GM12892 (cell line): ENCODE results near the gene SLC2A3.
"Not testable (repeated sequence)": the region's sequence is repeated elsewhere in the genome, so short reads cannot be mapped to it uniquely, and the experiment has no call there.

Experiments used
- DNase-seq: peaks from one replicate; pipeline ENCODE4 v3.0.0; 2011; ENCODE audit not compliant: insufficient read length
- FAIRE-seq: peaks from 2 replicates; lab custom pipeline; 2011; peaks lifted over from hg19 to GRCh38; lab: Jason Lieb, UNC
- POLR2A ChIP-seq: IDR thresholded peaks from 2 replicates; pipeline ENCODE4 v1.6.1; 2011; ENCODE audit warnings: low read depth, low read length, control low read depth
- POLR2AphosphoS5 ChIP-seq: IDR thresholded peaks from 2 replicates; pipeline ENCODE4 v1.6.1; 2011; ENCODE audit warnings: low read depth, low read length, control low read depth
- TAF1 ChIP-seq: IDR thresholded peaks from 2 replicates; pipeline ENCODE4 v1.6.1; 2011; ENCODE audit warnings: low read depth, mild to moderate bottlenecking, control low read depth, low read length, borderline replicate concordance

The SLC2A3 gene

DNA sequence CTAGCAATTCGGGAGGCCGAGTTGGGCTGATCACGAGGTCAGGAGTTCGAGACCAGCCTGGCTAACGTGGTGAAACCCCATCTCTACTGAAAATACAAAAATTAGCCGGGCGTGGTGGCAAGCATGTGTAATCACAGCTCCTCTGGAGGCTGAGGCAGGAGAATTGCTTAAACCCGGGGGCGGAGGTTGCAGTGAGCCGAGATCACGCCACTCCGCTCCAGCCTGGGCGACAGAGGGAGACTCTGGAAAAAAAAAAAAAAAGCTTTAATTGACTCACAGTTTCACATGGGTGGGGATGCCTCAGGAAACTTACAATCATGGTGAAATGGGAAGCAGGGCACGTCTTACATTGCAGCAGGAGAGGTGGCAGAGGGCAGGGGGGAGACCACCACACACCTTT lies 30.6 kb upstream of the SLC2A3 start:
- DNase-seq: no peak
- no peak for FAIRE-seq
- TF ChIP-seq TAF1: no peak

DNA sequence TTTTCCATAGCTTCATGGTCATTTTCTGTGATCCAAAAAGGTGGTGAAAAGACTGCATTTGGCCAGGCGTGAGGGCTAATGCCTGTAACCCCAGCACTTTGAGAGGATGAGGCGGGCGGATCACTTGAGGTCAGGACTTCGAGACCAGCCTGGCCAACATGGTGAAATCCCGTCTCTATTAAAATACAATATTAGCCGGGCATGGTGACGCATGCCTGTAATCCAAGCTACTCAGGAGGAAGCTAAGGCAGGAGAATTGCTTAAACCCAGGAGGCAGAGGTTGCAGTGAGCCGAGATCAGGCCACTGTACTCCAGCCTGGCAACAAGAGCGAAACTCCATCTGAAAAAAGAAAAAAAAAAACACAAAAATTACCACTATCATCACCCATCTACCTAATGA lies 28.7 kb upstream of the SLC2A3 start:
- FAIRE-seq, DNase-seq: not testable (repeated sequence)

DNA sequence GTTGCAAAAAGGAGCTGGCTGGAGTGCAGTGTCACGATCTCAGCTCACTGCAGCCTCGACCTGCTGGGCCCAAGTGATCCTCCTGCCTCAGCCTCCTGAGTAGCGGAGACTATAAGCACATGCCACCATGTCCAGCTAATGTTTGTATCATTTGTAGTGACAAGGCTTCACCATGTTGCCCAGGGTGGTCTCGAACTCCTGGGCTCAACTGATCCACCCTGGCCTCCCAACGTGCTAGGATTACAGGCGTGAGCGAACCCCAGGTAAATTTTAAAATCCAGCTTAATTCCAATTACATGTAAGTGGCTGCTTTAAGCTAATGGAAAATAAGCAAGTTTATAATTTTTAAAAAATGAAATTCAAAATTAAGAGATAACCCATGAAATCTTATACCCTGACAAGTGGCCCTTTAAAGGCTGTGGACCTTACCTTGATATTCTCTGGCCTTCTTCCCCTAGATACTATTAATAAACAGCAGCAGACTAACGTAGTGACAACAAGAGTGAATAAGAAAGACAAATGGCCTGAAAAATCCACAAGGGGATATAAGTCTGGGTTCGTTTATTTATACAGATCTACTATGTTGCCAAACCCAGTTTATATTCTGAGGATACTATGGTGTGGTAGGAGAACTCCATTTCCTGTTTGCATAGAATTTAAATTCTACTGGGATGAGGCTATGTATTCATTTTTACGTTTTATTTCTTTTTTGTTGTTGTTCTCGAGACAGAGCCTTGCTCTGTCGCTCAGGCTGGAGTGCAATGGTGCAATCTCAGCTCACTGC lies 25.6 kb upstream of the SLC2A3 start:
- TF ChIP-seq POLR2A: no peak
- TF ChIP-seq TAF1: no peak
- TF ChIP-seq POLR2AphosphoS5: no peak
- DNase-seq (no peak), FAIRE-seq (no peak)

DNA sequence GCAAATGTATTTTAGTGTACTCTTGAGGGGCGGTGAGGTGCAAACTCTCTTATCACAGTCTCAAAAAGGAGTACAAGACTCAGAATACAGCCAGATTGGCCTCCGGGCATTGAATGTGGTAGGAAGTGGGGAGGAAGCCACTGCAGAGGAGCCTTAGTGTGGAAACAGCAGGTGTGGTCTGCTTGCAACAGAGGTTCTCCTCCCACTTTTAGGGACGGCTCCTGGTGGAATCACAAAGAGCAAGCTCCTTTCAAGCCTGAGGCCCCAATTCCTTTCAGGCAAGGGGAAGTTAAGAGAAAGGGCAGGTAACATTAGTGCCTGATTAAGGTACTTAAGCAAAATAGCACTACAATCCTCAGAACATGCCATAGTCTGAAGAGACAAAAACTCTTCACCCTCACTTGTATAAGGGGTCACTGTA lies 23.7 kb upstream of the SLC2A3 start:
- TF ChIP-seq POLR2AphosphoS5: no peak
- TF ChIP-seq POLR2A: no peak; the same call in 1 of the 2 replicates
- no peak for TF ChIP-seq TAF1
- peak; percentile 83 for FAIRE-seq
- no peak for DNase-seq

DNA sequence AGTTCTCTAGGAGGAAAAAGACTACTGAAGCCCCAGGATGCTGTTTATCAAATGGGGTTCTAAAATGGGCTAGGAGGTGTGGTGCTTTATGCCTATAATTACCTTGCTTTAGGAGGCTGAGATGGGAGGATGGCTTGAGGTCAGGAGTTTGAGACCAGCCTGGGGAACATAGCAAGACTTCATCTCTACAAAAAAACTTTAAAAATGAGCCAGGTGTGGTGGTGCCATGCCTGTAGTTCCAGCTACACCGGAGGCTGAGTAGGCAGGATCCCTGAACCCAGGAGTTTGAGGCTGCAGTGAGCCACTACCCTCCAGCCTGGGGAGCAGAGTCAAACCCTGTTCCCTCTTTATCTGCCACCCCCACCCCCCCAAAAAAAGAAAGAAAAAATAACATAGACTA lies 23.3 kb upstream of the SLC2A3 start:
- TF ChIP-seq POLR2A (no peak), POLR2AphosphoS5 (no peak), TAF1 (no peak)
- DNase-seq: no peak
- no peak for FAIRE-seq

- FAIRE-seq, DNase-seq: not testable (repeated sequence)
Observed at GRCh38 chr12:7954877-7955276, 18.9 kb upstream of the SLC2A3 start.

GRCh38 chr12:7954418-7954817 lies 18.4 kb upstream of the SLC2A3 start:
- FAIRE-seq, DNase-seq: not testable (repeated sequence)

- not testable (repeated sequence) for FAIRE-seq, DNase-seq
Observed at GRCh38 chr12:7953912-7954311, 17.9 kb upstream of the SLC2A3 start.

GRCh38 chr12:7951671-7952070 lies 15.7 kb upstream of the SLC2A3 start:
- DNase-seq (no peak), FAIRE-seq (no peak)
- TF ChIP-seq TAF1 (no peak), POLR2A (no peak), POLR2AphosphoS5 (no peak)

- FAIRE-seq: peak; percentile 46
- DNase-seq: not testable (repeated sequence)
Observed at GRCh38 chr12:7950230-7950943, 14.4 kb upstream of the SLC2A3 start.

DNA sequence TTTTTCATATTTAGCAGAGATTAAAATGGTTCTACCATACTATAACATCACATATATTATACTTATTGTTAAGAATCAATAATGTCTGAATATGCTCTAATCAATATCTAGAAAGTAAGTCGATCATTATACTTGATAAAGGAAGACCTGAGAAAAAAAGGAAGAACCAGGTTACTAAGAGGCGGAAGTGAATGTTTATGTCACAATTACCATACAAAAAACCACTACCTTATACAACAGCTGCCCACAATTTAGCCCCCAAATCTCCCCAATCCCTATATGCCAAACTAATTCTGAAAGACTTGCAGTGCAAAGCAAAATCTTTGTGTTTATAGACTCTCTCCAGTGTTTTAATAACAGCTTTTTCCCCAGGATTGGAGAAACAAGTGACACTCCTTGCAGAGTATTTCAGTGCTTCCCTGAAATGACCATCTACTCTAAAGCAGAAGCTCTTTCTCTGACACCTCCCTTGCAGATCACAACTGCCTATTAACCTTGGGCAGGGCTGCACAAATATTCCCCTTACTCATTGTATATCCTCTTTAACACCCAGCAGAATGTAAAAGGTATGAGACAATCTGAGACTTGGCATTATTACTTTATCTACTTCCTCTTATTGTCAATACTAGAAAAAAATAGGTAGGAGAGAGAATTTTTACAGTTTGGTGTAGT lies 12.7 kb upstream of the SLC2A3 start:
- no peak for FAIRE-seq
- no peak for DNase-seq
- TF ChIP-seq TAF1 (no peak), POLR2A (no peak), POLR2AphosphoS5 (no peak)

GRCh38 chr12:7947011-7947410 lies 11.0 kb upstream of the SLC2A3 start:
- DNase-seq (no peak), FAIRE-seq (no peak)
- TF ChIP-seq POLR2A (no peak), TAF1 (no peak), POLR2AphosphoS5 (no peak)

DNA sequence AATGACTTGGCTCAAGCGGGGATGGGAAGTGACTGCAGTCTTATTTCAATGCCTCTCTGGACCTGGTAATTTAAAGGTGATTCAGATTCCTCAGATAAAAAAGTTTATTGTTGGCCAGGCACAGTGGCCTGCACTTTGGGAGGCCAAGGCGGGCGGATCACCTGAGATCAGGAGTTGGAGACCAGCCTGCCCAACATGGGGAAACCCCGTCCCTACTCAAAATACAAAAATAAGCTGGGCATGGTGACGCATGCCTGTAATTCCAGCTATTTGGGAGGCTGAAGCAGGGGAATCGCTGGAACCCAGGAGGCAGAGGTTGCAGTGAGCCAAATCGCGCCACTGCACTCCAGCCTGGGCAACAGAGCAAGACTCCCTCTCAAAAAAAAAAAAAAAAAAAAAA lies 8.8 kb upstream of the SLC2A3 start:
- FAIRE-seq, DNase-seq: not testable (repeated sequence)

DNA sequence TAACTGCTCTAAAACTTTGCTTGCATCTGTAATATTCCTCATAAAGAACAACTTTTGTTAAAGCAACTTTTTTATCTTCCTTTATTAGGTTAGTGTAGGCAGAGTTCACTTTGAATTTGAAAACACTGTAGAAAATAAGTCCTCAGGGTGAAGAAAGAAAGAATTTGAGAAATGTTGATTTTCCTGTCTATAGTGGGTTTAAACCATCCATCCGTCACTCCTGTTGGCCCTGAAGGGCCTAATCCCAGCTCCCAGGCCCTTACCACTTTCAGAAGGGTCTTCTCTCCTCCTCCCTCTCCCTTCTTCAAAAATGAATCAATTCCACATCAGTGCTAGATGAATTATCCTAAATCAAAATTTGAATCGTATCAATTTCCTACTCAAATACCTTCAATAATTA lies 4.9 kb upstream of the SLC2A3 start:
- FAIRE-seq (no peak), DNase-seq (no peak)
- TF ChIP-seq TAF1 (no peak), POLR2AphosphoS5 (no peak), POLR2A (no peak)
